SH-SY5Y (cell line): ENCODE results near the gene MTUS2.

Experiments
- GATA2 ChIP-seq: IDR thresholded peaks from 2 replicates; pipeline ENCODE4 v1.6.1; 2011; ENCODE audit warnings: mild to moderate bottlenecking, low read depth, low read length
- GATA3 ChIP-seq: IDR thresholded peaks from 2 replicates; pipeline ENCODE4 v1.6.1; 2011; ENCODE audit warnings: low read depth, mild to moderate bottlenecking, low read length, moderate library complexity

DNA sequence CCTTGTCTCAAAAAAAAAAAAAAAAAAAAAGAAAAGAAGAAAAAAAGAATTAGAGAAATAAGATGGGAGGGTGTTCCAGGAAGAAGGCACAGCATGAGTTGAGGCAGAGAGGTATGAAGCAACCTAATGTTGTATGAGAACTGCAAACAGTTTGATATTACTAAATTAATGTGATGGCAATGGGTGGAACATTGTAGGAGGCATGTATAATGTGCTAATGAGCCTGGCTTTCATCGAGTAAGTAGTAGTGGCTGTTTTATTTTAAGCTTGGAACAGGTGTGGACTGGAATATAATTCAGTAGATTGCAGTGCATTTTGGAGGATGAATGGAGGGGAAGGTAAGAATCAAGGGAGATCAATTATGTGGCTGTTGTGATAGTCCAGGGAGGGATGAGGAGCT, 156.1 kb downstream of the MTUS2 start:
- TF ChIP-seq GATA2 (no peak), GATA3 (no peak)
